Measurements from ENCODE around the gene LZTR1. TPM values are rescaled to one million over a fixed set of nuclear protein-coding genes. Genes with fewer than 3 reads are reported as not detected.

Gene LZTR1
- total and polyA plus RNA-seq, 2 of the 8 experiments (the other 6 are each of a cell fraction or from before 2014, with no cell fraction given), result 22.3 to 31.0 TPM

- no peak overlapping the region for H3K4ac ChIP-seq (replicated peaks; ENCODE audit: insufficient read length, low read depth, low read length)
- FAIRE-seq, result no peak
- no peak for TF ChIP-seq SIN3A (conservative IDR thresholded peaks at IDR 0.05 in 1 of 2, IDR thresholded peaks at IDR 0.05 in 1 of 2; ENCODE audit: low read depth in 1 of 2, low read length in 2 of 2)
- no peak for TF ChIP-seq EP300 (IDR thresholded peaks at IDR 0.05; ENCODE audit: borderline replicate concordance in 1 of 2, low read depth in 2 of 2, low read length in 2 of 2)
- no peak for TF ChIP-seq ATF3 (IDR thresholded peaks at IDR 0.05; ENCODE audit: insufficient read depth, low read depth, low read length)
- no peak for TF ChIP-seq EZH2 (IDR thresholded peaks at IDR 0.05; ENCODE audit: low read depth, low read length, severe bottlenecking)
- TF ChIP-seq TEAD4 (IDR thresholded peaks at IDR 0.05; ENCODE audit: low read depth, low read length), result no peak
- TF ChIP-seq CTCF (IDR thresholded peaks at IDR 0.05; ENCODE audit: control extremely low read depth in 1 of 3, insufficient read depth in 1 of 3, low read depth in 1 of 3, low read length in 3 of 3), result no peak
- TF ChIP-seq CHD2 (IDR thresholded peaks at IDR 0.05; ENCODE audit: low read length), result no peak
Measured at GRCh38 chr22:20953668-20954500, 28.2 kb upstream of the LZTR1 start.

More at GRCh38 chr22:20953668-20954500, 28.2 kb upstream of the LZTR1 start:
- no peak overlapping the region for H3K27ac ChIP-seq (ENCODE audit: low read depth, low read length)
- peaks cover 0 to 35% of the 10 kb centered on the region in 2 experiments; a peak in 2 of 4 replicates for H3K79me2 ChIP-seq (ENCODE audit: control insufficient read depth in 1 of 2, insufficient read depth in 2 of 2, low read length in 2 of 2)
- H3K9ac ChIP-seq (replicated peaks in 1 of 4; ENCODE audit: extremely low read depth in 1 of 4, low read depth in 3 of 4, low read length in 3 of 4), result no peak overlapping the region
- peaks cover 0 to 7% (median 3%) of the 10 kb centered on the region in 4 experiments; a peak in 4 of 7 replicates for H3K27me3 ChIP-seq (replicated peaks in 1 of 4; ENCODE audit: control insufficient read depth in 3 of 4, extremely low read depth in 1 of 4, insufficient read depth in 3 of 4, low read length in 3 of 4)
- H3K23me2 ChIP-seq (ENCODE audit: low read depth, low read length), result peaks cover 12% of the 10 kb centered on the region
- H3K4me2 ChIP-seq (ENCODE audit: insufficient read depth in 1 of 2, low read depth in 2 of 2, low read length in 2 of 2), result no peak overlapping the region
- H2BK5ac ChIP-seq (ENCODE audit: low read depth, low read length), result no peak overlapping the region
- no peak overlapping the region for H3K56ac ChIP-seq (replicated peaks; ENCODE audit: insufficient read length, low read depth, low read length)
- H3K18ac ChIP-seq (ENCODE audit: extremely low read depth, low read length), result no peak overlapping the region
- no peak overlapping the region for H3K14ac ChIP-seq (ENCODE audit: insufficient read length)
- H2BK20ac ChIP-seq (ENCODE audit: low read length), result no peak overlapping the region
- POLR2A ChIA-PET (ENCODE audit: partially characterized antibody), result interaction anchor here (1.2 kb wide), 1 partner anchor 55 kb away, joined by 3 read pairs; no protein-coding TSS in a partner anchor
- DNase-seq (ENCODE audit: low read depth in 1 of 2, low spot score in 2 of 2), result no peak
- no peak overlapping the region for H2BK12ac ChIP-seq (ENCODE audit: low read depth, low read length)
- no peak overlapping the region for H4K91ac ChIP-seq (replicated peaks; ENCODE audit: insufficient read length, low read length)
- H2AK5ac ChIP-seq (ENCODE audit: low read depth, low read length), result no peak overlapping the region
- WGBS, 2 experiments (ENCODE audit: extremely low coverage in 1 of 2, insufficient coverage in 1 of 2, insufficient read length in 1 of 2, insufficient replicate concordance in 2 of 2, low coverage in 1 of 2, low lambda C conversion rate in 2 of 2, missing lambda C conversion rate in 1 of 2), result 91% methylated on average over 8 of the region's 8 CpGs; no CpG with 5 or more reads in 1 of the 2 experiments
- CTCF ChIA-PET (ENCODE audit: partially characterized antibody), result interaction anchor here (0.6 to 13.5 kb wide), 8 partner anchors 9 to 160 kb away, joined by 3 to 115 read pairs (median 4); partner anchors contain the start of gene AIFM3
- H3K79me1 ChIP-seq (ENCODE audit: low read depth, low read length), result peaks cover 12% of the 10 kb centered on the region
- no peak overlapping the region for H2AFZ ChIP-seq (ENCODE audit: low read length)
- no peak overlapping the region for H4K8ac ChIP-seq (ENCODE audit: extremely low read depth, insufficient read depth, low read length)
- H2BK15ac ChIP-seq (ENCODE audit: low read length), result no peak overlapping the region
- no peaks in the 10 kb centered on the region for H3K9me3 ChIP-seq (ENCODE audit: insufficient read depth in 2 of 2, low read depth in 1 of 2, low read length in 1 of 2)
- H3K23ac ChIP-seq (ENCODE audit: insufficient read length), result no peak overlapping the region
- peaks cover 7 to 37% of the 10 kb centered on the region in 2 experiments for H4K20me1 ChIP-seq (replicated peaks in 1 of 2; ENCODE audit: control insufficient read depth in 1 of 2, insufficient read depth in 2 of 2, low read length in 2 of 2)
- peaks cover 8 to 39% (median 28%) of the 10 kb centered on the region in 4 experiments; a peak in 7 of 8 replicates for H3K36me3 ChIP-seq (ENCODE audit: control insufficient read depth in 2 of 4, insufficient read depth in 4 of 4, low read length in 3 of 4)
- H3K4me1 ChIP-seq (replicated peaks in 1 of 4; ENCODE audit: control insufficient read depth in 3 of 4, insufficient read depth in 4 of 4, low read length in 3 of 4), result peaks cover 0 to 6% (median 4%) of the 10 kb centered on the region in 4 experiments; a peak in 6 of 7 replicates
- no peak overlapping the region for H4K5ac ChIP-seq (ENCODE audit: insufficient read length, low read depth, low read length)
- H3K4me3 ChIP-seq (ENCODE audit: extremely low read depth in 1 of 4, insufficient read depth in 2 of 4, low read depth in 3 of 4, low read length in 4 of 4), result no peak overlapping the region
- H2BK120ac ChIP-seq (replicated peaks; ENCODE audit: low read depth, low read length), result no peak overlapping the region
